HepG2 (cell line): ENCODE data around the gene MNX1. TPM values are rescaled to one million over a fixed set of nuclear protein-coding genes. Genes with fewer than 3 reads are reported as not detected.
A peak's percentile ranks its signal among the peaks of the same experiment; 100 is the strongest.

Experiments used
- ARNT ChIP-seq: fragments of 450-650 bp; IDR thresholded peaks from 2 replicates; pipeline ENCODE4 v1.6.1; 2017
- JDP2 ChIP-seq: sonication (generic); formaldehyde crosslinking; IDR thresholded peaks from 2 replicates; pipeline ENCODE4 v1.8.1; 2022; ENCODE audit warnings: missing genetic modification reagents, borderline replicate concordance
- KDM2A ChIP-seq: sonication (generic); formaldehyde crosslinking; IDR thresholded peaks from 2 replicates; pipeline ENCODE4 v1.4.0; 2020; ENCODE audit warnings: low read depth, missing genetic modification reagents, borderline replicate concordance
- NR2C2 ChIP-seq: sonication (generic); formaldehyde crosslinking; IDR thresholded peaks from 2 replicates; pipeline ENCODE4 v1.4.0; 2020; ENCODE audit warnings: missing genetic modification reagents, mild to moderate bottlenecking, moderate library complexity, borderline replicate concordance
- POLR2AphosphoS5 ChIP-seq: IDR thresholded peaks from 2 replicates; pipeline ENCODE4 v1.6.1; 2012; ENCODE audit warnings: low read depth, low read length
- RARA ChIP-seq: IDR thresholded peaks from 2 replicates; pipeline ENCODE4 v1.6.1; 2016; ENCODE audit warnings: missing genetic modification reagents, missing compliant biosample characterization
- TAF1 ChIP-seq: sonication (generic); formaldehyde crosslinking; IDR thresholded peaks from 2 replicates; pipeline ENCODE4 v1.4.0; 2020; ENCODE audit warnings: missing genetic modification reagents
- TEAD2 ChIP-seq: sonication (generic); formaldehyde crosslinking; IDR thresholded peaks from 2 replicates; pipeline ENCODE4 v1.9.0; 2021; ENCODE audit warnings: missing genetic modification reagents
- ZFX ChIP-seq: sonication (generic); formaldehyde crosslinking; IDR thresholded peaks from 2 replicates; pipeline ENCODE4 v1.4.0; 2020; ENCODE audit warnings: mild to moderate bottlenecking, low read depth, missing genetic modification reagents, moderate library complexity
- ZNF101 ChIP-seq: sonication (generic); formaldehyde crosslinking; IDR thresholded peaks from 2 replicates; pipeline ENCODE4 v1.4.0; 2020; ENCODE audit warnings: mild to moderate bottlenecking, low read depth, missing genetic modification reagents, borderline replicate concordance
- ZNF30 ChIP-seq: sonication (generic); formaldehyde crosslinking; IDR thresholded peaks from 2 replicates; pipeline ENCODE4 v1.5.0; 2020; ENCODE audit warnings: mild to moderate bottlenecking, missing genetic modification reagents
- ZNF839 ChIP-seq: sonication (generic); formaldehyde crosslinking; IDR thresholded peaks from 2 replicates; pipeline ENCODE4 v1.4.0; 2020; ENCODE audit warnings: missing genetic modification reagents, mild to moderate bottlenecking, borderline replicate concordance
- polyA plus RNA-seq, 8 experiments: library from polyadenylated mRNA; depleted of rRNA in 3 of 8; stranded (reverse) in 7 of 8; unstranded in 1 of 8; fragments of >200 nt; fragmentation: Illumina TruSeq in 4 of 8; extraction: Trizol in 4 of 8; gene quantifications; 2 replicates each; pipeline versions ENCODE4 v1.2.1 to v1.2.3, GENCODE V29; 2011 to 2016; ENCODE audit warnings: low read depth in 4 of 8, missing spikeins in 1 of 8, mixed read lengths in 1 of 8; ENCODE audit not compliant: insufficient read depth in 1 of 8
- total RNA-seq, 5 experiments: library from RNA; depleted of rRNA; stranded (reverse); fragments of >200 nt; fragmentation: Illumina TruSeq; extraction: Trizol; gene quantifications; 2 replicates each; pipeline ENCODE4 v1.2.3, GENCODE V29; 2016; ENCODE audit warnings: low read depth in 1 of 5
- TF ChIP-seq, protein P1 (sequence below), 2 experiments: sonication (generic) in 1 of 2; formaldehyde crosslinking in 1 of 2; IDR thresholded peaks; 2 replicates each; pipeline versions ENCODE4 v1.4.0 to v1.6.1; 2016 to 2020; ENCODE audit warnings: borderline replicate concordance in 1 of 2, low read depth in 1 of 2, mild to moderate bottlenecking in 1 of 2, missing genetic modification reagents in 1 of 2
- TF ChIP-seq, protein P2 (sequence below): sonication (generic); formaldehyde crosslinking; conservative IDR thresholded peaks from 2 replicates; pipeline ENCODE4 v1.8.0; 2022; ENCODE audit warnings: mild to moderate bottlenecking, moderate library complexity, missing genetic modification reagents
- TF ChIP-seq, protein P3 (sequence below): IDR thresholded peaks from 2 replicates; pipeline ENCODE4 v1.6.1; 2016; ENCODE audit warnings: low read depth
- TF ChIP-seq, protein P4 (sequence below): sonication (generic); formaldehyde crosslinking; IDR thresholded peaks from 2 replicates; pipeline ENCODE4 v1.4.0; 2020; ENCODE audit warnings: low read depth, mild to moderate bottlenecking, missing genetic modification reagents
- TF ChIP-seq, protein P5 (sequence below): sonication (generic); formaldehyde crosslinking; IDR thresholded peaks from 2 replicates; pipeline ENCODE4 v1.5.0; 2020; ENCODE audit warnings: mild to moderate bottlenecking, missing genetic modification reagents
- TF ChIP-seq, protein P6 (sequence below): sonication (generic); formaldehyde crosslinking; IDR thresholded peaks from 2 replicates; pipeline ENCODE4 v1.4.0; 2020; ENCODE audit warnings: mild to moderate bottlenecking, missing genetic modification reagents

MNX1 gene
- total and polyA plus RNA-seq, 2 of the 13 experiments (the other 11 are each of a cell fraction or from before 2014, with no cell fraction given), result 0.94 to 6.1 TPM

DNA sequence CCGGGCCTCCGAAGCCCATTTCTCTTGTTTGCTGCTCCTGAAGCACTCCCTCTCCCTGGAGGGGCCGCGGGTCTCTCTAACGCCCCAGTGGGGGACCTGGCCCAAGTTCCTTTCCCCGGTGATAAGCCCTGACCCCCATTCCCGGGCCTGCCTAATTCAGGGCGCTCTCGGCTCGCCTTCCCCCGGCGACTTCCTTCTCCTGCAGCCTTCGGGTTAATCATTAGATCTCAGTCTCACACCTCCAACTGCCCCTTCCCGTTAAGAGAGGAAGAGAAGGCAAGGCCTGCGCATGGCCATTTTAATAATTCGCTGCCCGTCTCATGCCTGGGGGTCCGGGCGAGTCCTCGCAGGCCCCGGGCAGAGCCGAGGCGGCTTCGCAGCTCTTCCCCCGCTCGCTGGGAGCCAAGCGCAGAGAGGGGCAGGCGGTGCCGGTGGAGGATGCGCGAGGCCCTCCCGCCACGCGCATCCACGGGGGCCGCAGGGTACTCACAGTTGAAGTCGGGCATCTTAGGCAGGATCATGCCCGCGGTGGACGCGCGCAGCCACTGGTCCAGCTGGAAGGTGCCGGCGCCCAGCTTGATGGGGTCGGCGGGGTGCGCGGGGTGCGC, 1.2 kb downstream of the MNX1 start (continued):
- TF ChIP-seq, protein P1, sequence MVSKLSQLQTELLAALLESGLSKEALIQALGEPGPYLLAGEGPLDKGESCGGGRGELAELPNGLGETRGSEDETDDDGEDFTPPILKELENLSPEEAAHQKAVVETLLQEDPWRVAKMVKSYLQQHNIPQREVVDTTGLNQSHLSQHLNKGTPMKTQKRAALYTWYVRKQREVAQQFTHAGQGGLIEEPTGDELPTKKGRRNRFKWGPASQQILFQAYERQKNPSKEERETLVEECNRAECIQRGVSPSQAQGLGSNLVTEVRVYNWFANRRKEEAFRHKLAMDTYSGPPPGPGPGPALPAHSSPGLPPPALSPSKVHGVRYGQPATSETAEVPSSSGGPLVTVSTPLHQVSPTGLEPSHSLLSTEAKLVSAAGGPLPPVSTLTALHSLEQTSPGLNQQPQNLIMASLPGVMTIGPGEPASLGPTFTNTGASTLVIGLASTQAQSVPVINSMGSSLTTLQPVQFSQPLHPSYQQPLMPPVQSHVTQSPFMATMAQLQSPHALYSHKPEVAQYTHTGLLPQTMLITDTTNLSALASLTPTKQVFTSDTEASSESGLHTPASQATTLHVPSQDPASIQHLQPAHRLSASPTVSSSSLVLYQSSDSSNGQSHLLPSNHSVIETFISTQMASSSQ (IDR thresholded peaks at IDR 0.05; ENCODE audit: low read depth), result peak; percentile 79; the same call in 1 of the 2 replicates
- TF ChIP-seq, protein P1 (CRISPR knock-in tag; IDR thresholded peaks at IDR 0.05; ENCODE audit: borderline replicate concordance), result peak; percentile 69; the same call in 1 of the 2 replicates
- TF ChIP-seq TAF1 (peak; percentile 61), ZNF839 (CRISPR knock-in tag) (no peak), ZNF101 (CRISPR knock-in tag) (no peak), ZNF30 (no peak), POLR2AphosphoS5 (peak; percentile 45; the same call in 1 of the 2 replicates), TEAD2 (no peak), JDP2 (CRISPR knock-in tag) (no peak), NR2C2 (CRISPR knock-in tag) (no peak), RARA (CRISPR knock-in tag) (no peak), KDM2A (CRISPR knock-in tag) (peak; percentile 27; the same call in 1 of the 2 replicates), ZFX (CRISPR knock-in tag) (peak; percentile 79; the same call in 1 of the 2 replicates), ARNT (no peak)
- TF ChIP-seq, protein P2, sequence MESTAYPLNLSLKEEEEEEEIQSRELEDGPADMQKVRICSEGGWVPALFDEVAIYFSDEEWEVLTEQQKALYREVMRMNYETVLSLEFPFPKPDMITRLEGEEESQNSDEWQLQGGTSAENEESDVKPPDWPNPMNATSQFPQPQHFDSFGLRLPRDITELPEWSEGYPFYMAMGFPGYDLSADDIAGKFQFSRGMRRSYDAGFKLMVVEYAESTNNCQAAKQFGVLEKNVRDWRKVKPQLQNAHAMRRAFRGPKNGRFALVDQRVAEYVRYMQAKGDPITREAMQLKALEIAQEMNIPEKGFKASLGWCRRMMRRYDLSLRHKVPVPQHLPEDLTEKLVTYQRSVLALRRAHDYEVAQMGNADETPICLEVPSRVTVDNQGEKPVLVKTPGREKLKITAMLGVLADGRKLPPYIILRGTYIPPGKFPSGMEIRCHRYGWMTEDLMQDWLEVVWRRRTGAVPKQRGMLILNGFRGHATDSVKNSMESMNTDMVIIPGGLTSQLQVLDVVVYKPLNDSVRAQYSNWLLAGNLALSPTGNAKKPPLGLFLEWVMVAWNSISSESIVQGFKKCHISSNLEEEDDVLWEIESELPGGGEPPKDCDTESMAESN, result no peak
- TF ChIP-seq, protein P3, sequence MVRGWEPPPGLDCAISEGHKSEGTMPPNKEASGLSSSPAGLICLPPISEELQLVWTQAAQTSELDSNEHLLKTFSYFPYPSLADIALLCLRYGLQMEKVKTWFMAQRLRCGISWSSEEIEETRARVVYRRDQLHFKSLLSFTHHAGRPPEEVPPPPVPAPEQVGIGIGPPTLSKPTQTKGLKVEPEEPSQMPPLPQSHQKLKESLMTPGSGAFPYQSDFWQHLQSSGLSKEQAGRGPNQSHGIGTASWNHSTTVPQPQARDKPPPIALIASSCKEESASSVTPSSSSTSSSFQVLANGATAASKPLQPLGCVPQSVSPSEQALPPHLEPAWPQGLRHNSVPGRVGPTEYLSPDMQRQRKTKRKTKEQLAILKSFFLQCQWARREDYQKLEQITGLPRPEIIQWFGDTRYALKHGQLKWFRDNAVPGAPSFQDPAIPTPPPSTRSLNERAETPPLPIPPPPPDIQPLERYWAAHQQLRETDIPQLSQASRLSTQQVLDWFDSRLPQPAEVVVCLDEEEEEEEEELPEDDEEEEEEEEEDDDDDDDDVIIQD, result no peak
- TF ChIP-seq, protein P4, sequence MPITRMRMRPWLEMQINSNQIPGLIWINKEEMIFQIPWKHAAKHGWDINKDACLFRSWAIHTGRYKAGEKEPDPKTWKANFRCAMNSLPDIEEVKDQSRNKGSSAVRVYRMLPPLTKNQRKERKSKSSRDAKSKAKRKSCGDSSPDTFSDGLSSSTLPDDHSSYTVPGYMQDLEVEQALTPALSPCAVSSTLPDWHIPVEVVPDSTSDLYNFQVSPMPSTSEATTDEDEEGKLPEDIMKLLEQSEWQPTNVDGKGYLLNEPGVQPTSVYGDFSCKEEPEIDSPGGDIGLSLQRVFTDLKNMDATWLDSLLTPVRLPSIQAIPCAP (CRISPR knock-in tag), result no peak
- TF ChIP-seq, protein P5, sequence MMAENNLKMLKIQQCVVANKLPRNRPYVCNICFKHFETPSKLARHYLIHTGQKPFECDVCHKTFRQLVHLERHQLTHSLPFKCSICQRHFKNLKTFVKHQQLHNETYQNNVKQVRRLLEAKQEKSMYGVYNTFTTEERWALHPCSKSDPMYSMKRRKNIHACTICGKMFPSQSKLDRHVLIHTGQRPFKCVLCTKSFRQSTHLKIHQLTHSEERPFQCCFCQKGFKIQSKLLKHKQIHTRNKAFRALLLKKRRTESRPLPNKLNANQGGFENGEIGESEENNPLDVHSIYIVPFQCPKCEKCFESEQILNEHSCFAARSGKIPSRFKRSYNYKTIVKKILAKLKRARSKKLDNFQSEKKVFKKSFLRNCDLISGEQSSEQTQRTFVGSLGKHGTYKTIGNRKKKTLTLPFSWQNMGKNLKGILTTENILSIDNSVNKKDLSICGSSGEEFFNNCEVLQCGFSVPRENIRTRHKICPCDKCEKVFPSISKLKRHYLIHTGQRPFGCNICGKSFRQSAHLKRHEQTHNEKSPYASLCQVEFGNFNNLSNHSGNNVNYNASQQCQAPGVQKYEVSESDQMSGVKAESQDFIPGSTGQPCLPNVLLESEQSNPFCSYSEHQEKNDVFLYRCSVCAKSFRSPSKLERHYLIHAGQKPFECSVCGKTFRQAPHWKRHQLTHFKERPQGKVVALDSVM (CRISPR knock-in tag), result no peak
- TF ChIP-seq, protein P6, sequence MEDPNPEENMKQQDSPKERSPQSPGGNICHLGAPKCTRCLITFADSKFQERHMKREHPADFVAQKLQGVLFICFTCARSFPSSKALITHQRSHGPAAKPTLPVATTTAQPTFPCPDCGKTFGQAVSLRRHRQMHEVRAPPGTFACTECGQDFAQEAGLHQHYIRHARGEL (CRISPR knock-in tag), result no peak
